Panc1 (cell line): Measurements from ENCODE around the gene LSS.

Experiments
- POLR2AphosphoS5 ChIP-seq: IDR thresholded peaks from 2 replicates; pipeline ENCODE4 v1.6.1; 2012; ENCODE audit warnings: mild to moderate bottlenecking, low read depth, low read length, moderate library complexity
- SIN3A ChIP-seq: IDR thresholded peaks from 2 replicates; pipeline ENCODE4 v1.6.1; 2012; ENCODE audit warnings: low read depth, mild to moderate bottlenecking, low read length, moderate library complexity, borderline replicate concordance; ENCODE audit not compliant: insufficient read depth
- TCF7L2 ChIP-seq: IDR thresholded peaks from 2 replicates; pipeline ENCODE4 v1.6.1; 2011; ENCODE audit warnings: mild to moderate bottlenecking, low read depth, low read length, inconsistent platforms
- TF ChIP-seq, protein P1 (sequence below): fragments of 450-650 bp; IDR thresholded peaks from 2 replicates; pipeline ENCODE4 v1.5.1; 2017; ENCODE audit warnings: mild to moderate bottlenecking
- TF ChIP-seq, protein P2 (sequence below), 2 experiments: IDR thresholded peaks; 2 replicates each; pipeline ENCODE4 v1.6.1; 2011 to 2012; ENCODE audit warnings: low read depth in 2 of 2, control low read depth in 1 of 2, low read length in 1 of 2, mild to moderate bottlenecking in 1 of 2, moderate library complexity in 1 of 2; ENCODE audit not compliant: insufficient read depth in 1 of 2

DNA sequence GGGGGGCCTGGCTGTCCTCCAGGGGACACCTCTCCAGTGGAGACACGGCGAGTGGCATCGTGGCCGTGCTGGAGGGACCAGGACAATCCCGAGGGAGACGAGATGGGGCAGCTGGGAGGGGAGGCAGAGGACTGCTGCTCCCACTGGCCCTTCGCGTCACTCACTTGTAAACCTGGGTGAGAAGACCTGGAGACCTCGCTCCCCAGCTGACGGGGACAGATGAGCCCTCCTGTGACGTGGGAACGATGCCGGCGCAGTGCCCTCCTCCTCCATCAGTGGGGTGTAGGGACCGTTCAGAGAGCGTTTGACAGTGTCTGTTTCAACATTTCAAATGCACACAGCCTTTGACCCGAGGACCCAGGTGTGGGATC is 48.9 kb downstream of the LSS start:
- TF ChIP-seq, protein P1, sequence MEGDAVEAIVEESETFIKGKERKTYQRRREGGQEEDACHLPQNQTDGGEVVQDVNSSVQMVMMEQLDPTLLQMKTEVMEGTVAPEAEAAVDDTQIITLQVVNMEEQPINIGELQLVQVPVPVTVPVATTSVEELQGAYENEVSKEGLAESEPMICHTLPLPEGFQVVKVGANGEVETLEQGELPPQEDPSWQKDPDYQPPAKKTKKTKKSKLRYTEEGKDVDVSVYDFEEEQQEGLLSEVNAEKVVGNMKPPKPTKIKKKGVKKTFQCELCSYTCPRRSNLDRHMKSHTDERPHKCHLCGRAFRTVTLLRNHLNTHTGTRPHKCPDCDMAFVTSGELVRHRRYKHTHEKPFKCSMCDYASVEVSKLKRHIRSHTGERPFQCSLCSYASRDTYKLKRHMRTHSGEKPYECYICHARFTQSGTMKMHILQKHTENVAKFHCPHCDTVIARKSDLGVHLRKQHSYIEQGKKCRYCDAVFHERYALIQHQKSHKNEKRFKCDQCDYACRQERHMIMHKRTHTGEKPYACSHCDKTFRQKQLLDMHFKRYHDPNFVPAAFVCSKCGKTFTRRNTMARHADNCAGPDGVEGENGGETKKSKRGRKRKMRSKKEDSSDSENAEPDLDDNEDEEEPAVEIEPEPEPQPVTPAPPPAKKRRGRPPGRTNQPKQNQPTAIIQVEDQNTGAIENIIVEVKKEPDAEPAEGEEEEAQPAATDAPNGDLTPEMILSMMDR = no peak
- TF ChIP-seq POLR2AphosphoS5 = no peak
- TF ChIP-seq, protein P2, sequence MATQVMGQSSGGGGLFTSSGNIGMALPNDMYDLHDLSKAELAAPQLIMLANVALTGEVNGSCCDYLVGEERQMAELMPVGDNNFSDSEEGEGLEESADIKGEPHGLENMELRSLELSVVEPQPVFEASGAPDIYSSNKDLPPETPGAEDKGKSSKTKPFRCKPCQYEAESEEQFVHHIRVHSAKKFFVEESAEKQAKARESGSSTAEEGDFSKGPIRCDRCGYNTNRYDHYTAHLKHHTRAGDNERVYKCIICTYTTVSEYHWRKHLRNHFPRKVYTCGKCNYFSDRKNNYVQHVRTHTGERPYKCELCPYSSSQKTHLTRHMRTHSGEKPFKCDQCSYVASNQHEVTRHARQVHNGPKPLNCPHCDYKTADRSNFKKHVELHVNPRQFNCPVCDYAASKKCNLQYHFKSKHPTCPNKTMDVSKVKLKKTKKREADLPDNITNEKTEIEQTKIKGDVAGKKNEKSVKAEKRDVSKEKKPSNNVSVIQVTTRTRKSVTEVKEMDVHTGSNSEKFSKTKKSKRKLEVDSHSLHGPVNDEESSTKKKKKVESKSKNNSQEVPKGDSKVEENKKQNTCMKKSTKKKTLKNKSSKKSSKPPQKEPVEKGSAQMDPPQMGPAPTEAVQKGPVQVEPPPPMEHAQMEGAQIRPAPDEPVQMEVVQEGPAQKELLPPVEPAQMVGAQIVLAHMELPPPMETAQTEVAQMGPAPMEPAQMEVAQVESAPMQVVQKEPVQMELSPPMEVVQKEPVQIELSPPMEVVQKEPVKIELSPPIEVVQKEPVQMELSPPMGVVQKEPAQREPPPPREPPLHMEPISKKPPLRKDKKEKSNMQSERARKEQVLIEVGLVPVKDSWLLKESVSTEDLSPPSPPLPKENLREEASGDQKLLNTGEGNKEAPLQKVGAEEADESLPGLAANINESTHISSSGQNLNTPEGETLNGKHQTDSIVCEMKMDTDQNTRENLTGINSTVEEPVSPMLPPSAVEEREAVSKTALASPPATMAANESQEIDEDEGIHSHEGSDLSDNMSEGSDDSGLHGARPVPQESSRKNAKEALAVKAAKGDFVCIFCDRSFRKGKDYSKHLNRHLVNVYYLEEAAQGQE (IDR thresholded peaks at IDR 0.05; ENCODE audit: insufficient read depth in 1 of 2, low read depth in 2 of 2, low read length in 1 of 2) = no peak
- no peak for TF ChIP-seq TCF7L2
- TF ChIP-seq SIN3A = no peak
